GM23338 (cell line): ENCODE measurements around the gene KRTAP16-1. TPM values are rescaled to one million over a fixed set of nuclear protein-coding genes. Genes with fewer than 3 reads are reported as not detected.

Experiments used
- ATAC-seq: fragments of 200-7000 bp; cut with Tn5 transposase; 3 replicates; pipeline ENCODE4 v1.9.1; 2020
- DNase-seq: peaks from one replicate; pipeline ENCODE4 v3.0.0-alpha.2; 2015; ENCODE audit warnings: low spot score
- H2AFZ ChIP-seq: fragments of 200-600 bp; sonication (generic); 2 replicates; pipeline ENCODE4 v1.8.0; 2016; ENCODE audit warnings: antibody characterized with exemption, mild to moderate bottlenecking, moderate library complexity
- H3F3A ChIP-seq: fragments of 200-600 bp; sonication (generic); replicated peaks from 2 replicates; pipeline ENCODE4 v1.8.0; 2017; ENCODE audit warnings: antibody characterized with exemption, mixed run types, low read depth
- H3K27ac ChIP-seq: fragments of 200-600 bp; sonication (generic); 2 replicates; pipeline ENCODE4 v1.6.1; 2016; ENCODE audit warnings: low read depth
- H3K27me3 ChIP-seq: fragments of 200-600 bp; sonication (generic); 2 replicates; pipeline ENCODE4 v1.8.0; 2016; ENCODE audit warnings: mild to moderate bottlenecking, mixed run types, moderate library complexity; ENCODE audit not compliant: insufficient read depth
- H3K36me3 ChIP-seq: fragments of 200-600 bp; sonication (generic); 2 replicates; pipeline ENCODE4 v1.8.0; 2016; ENCODE audit warnings: mild to moderate bottlenecking; ENCODE audit not compliant: insufficient read depth
- H3K4me1 ChIP-seq: fragments of 200-600 bp; sonication (generic); 2 replicates; pipeline ENCODE4 v1.8.0; 2016; ENCODE audit warnings: mild to moderate bottlenecking, moderate library complexity; ENCODE audit not compliant: insufficient read depth
- H3K4me2 ChIP-seq: fragments of 200-600 bp; sonication (generic); 2 replicates; pipeline ENCODE4 v1.7.1; 2017; ENCODE audit warnings: mixed run types
- H3K4me3 ChIP-seq: fragments of 200-600 bp; sonication (generic); 2 replicates; pipeline ENCODE4 v1.6.1; 2016; ENCODE audit warnings: mixed run types
- H3K79me2 ChIP-seq: fragments of 200-600 bp; sonication (generic); replicated peaks from 2 replicates; pipeline ENCODE4 v1.8.0; 2017; ENCODE audit warnings: mild to moderate bottlenecking; ENCODE audit not compliant: insufficient read depth
- H3K9me2 ChIP-seq: fragments of 200-600 bp; sonication (generic); 2 replicates; pipeline ENCODE4 v1.8.0; 2017; ENCODE audit not compliant: insufficient read depth
- H4K20me1 ChIP-seq: fragments of 200-600 bp; sonication (generic); replicated peaks from 2 replicates; pipeline ENCODE4 v1.8.0; 2017; ENCODE audit warnings: mild to moderate bottlenecking; ENCODE audit not compliant: insufficient read depth
- H3K27ac Mint-ChIP-seq: 2 replicates; pipeline ENCODE4 v1.8.0; 2020; ENCODE audit warnings: inconsistent platforms, mild to moderate bottlenecking, moderate library complexity, mixed read lengths
- H3K27me3 Mint-ChIP-seq: 3 replicates; pipeline ENCODE4 v1.8.0; 2022; ENCODE audit warnings: low read depth, mild to moderate bottlenecking, moderate library complexity, mixed read lengths, inconsistent platforms; ENCODE audit not compliant: insufficient read depth, poor library complexity
- H3K36me3 Mint-ChIP-seq: 3 replicates; pipeline ENCODE4 v1.8.0; 2021; ENCODE audit warnings: low read depth, mild to moderate bottlenecking, inconsistent platforms, moderate library complexity, mixed read lengths
- H3K4me1 Mint-ChIP-seq: 3 replicates; pipeline ENCODE4 v1.8.0; 2020; ENCODE audit warnings: mild to moderate bottlenecking, inconsistent platforms, mixed read lengths
- H3K4me3 Mint-ChIP-seq: 3 replicates; pipeline ENCODE4 v1.8.0; 2021; ENCODE audit warnings: moderate library complexity, mild to moderate bottlenecking, inconsistent platforms, mixed read lengths
- H3K9me3 Mint-ChIP-seq: 3 replicates; pipeline ENCODE4 v1.8.0; 2020; ENCODE audit warnings: moderate library complexity, mild to moderate bottlenecking, inconsistent platforms, mixed read lengths
- CREB1 ChIP-seq: fragments of 250-450 bp; sonication (Bioruptor Pico); IDR thresholded peaks from 2 replicates; pipeline ENCODE4 v1.5.0; 2020; ENCODE audit warnings: low read depth, mild to moderate bottlenecking, moderate library complexity
- EZH2phosphoT487 ChIP-seq: fragments of 200-600 bp; sonication (generic); IDR thresholded peaks from one replicate; pipeline ENCODE4 v1.8.1; 2018; ENCODE audit warnings: antibody characterized with exemption; ENCODE audit not compliant: unreplicated experiment
- JUNB ChIP-seq: IDR thresholded peaks from one replicate; pipeline ENCODE4 v1.6.1; 2016; ENCODE audit warnings: antibody characterized with exemption; ENCODE audit not compliant: unreplicated experiment
- NANOG ChIP-seq: IDR thresholded peaks from 2 replicates; pipeline ENCODE4 v1.6.1; 2016; ENCODE audit warnings: antibody characterized with exemption, borderline replicate concordance
- POLR2AphosphoS5 ChIP-seq: IDR thresholded peaks from 2 replicates; pipeline ENCODE4 v1.6.1; 2016; ENCODE audit warnings: antibody characterized with exemption, low read depth
- STAT1 ChIP-seq: IDR thresholded peaks from one replicate; pipeline ENCODE4 v1.6.1; 2016; ENCODE audit warnings: antibody characterized with exemption; ENCODE audit not compliant: unreplicated experiment
- ZNF462 ChIP-seq: fragments of 250-450 bp; sonication (Bioruptor Pico); IDR thresholded peaks from 2 replicates; pipeline ENCODE4 v1.5.0; 2020; ENCODE audit warnings: mild to moderate bottlenecking, moderate library complexity
- polyA plus RNA-seq: library from polyadenylated mRNA; unstranded; fragments of >200 nt; fragmentation: Nextera tagmentation; extraction: Ambion mirVana; gene quantifications from 2 replicates; pipeline ENCODE4 v1.2.1, GENCODE V29; 2016
- total RNA-seq: library from RNA; depleted of rRNA; stranded (reverse); fragments of >200 nt; shearing (Covaris generic); gene quantifications from 2 replicates; pipeline ENCODE4 v1.2.3, GENCODE V29; 2014
- TF ChIP-seq, protein P1 (sequence below): IDR thresholded peaks from one replicate; pipeline ENCODE4 v1.6.1; 2018; ENCODE audit warnings: antibody characterized with exemption; ENCODE audit not compliant: unreplicated experiment

KRTAP16-1 gene
- total and polyA plus RNA-seq, 2 experiments from 2014 or later = not detected

- Histone ChIP-seq H2AFZ (no peak overlapping the region), H3K4me2 (no peak overlapping the region), H3K79me2 (no peaks in the 10 kb centered on the region), H3K9me2 (no peaks in the 10 kb centered on the region; the same call in 1 of the 2 replicates), H3K36me3 (no peaks in the 10 kb centered on the region), H3F3A (no peaks in the 10 kb centered on the region), H3K4me3 (no peak overlapping the region), H3K27ac (no peak overlapping the region), H4K20me1 (no peaks in the 10 kb centered on the region), H3K27me3 (no peaks in the 10 kb centered on the region), H3K4me1 (no peaks in the 10 kb centered on the region)
- H3K9me3 Mint-ChIP-seq = no peaks in the 10 kb centered on the region; the same call in 2 of the 3 replicates
- DNase-seq = no peak
- no peaks in the 10 kb centered on the region for H3K36me3 Mint-ChIP-seq
- no peak for ATAC-seq
- peaks cover 4% of the 10 kb centered on the region for H3K27me3 Mint-ChIP-seq
- H3K4me3 Mint-ChIP-seq = no peak overlapping the region
- H3K4me1 Mint-ChIP-seq = no peaks in the 10 kb centered on the region
- H3K27ac Mint-ChIP-seq = no peak overlapping the region
- TF ChIP-seq, protein P1, sequence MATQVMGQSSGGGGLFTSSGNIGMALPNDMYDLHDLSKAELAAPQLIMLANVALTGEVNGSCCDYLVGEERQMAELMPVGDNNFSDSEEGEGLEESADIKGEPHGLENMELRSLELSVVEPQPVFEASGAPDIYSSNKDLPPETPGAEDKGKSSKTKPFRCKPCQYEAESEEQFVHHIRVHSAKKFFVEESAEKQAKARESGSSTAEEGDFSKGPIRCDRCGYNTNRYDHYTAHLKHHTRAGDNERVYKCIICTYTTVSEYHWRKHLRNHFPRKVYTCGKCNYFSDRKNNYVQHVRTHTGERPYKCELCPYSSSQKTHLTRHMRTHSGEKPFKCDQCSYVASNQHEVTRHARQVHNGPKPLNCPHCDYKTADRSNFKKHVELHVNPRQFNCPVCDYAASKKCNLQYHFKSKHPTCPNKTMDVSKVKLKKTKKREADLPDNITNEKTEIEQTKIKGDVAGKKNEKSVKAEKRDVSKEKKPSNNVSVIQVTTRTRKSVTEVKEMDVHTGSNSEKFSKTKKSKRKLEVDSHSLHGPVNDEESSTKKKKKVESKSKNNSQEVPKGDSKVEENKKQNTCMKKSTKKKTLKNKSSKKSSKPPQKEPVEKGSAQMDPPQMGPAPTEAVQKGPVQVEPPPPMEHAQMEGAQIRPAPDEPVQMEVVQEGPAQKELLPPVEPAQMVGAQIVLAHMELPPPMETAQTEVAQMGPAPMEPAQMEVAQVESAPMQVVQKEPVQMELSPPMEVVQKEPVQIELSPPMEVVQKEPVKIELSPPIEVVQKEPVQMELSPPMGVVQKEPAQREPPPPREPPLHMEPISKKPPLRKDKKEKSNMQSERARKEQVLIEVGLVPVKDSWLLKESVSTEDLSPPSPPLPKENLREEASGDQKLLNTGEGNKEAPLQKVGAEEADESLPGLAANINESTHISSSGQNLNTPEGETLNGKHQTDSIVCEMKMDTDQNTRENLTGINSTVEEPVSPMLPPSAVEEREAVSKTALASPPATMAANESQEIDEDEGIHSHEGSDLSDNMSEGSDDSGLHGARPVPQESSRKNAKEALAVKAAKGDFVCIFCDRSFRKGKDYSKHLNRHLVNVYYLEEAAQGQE = no peak
- TF ChIP-seq JUNB (no peak), NANOG (no peak), POLR2AphosphoS5 (no peak), EZH2phosphoT487 (no peak), CREB1 (CRISPR knock-in tag) (no peak), STAT1 (no peak)
These were observed 44.5 kb downstream of the KRTAP16-1 start for GRCh38 chr17:41264599-41264998.

- Histone ChIP-seq H3F3A (no peaks in the 10 kb centered on the region), H2AFZ (no peak overlapping the region), H3K9me2 (peaks cover 3% of the 10 kb centered on the region), H3K36me3 (no peaks in the 10 kb centered on the region), H4K20me1 (no peaks in the 10 kb centered on the region), H3K4me2 (no peak overlapping the region), H3K27ac (no peak overlapping the region), H3K27me3 (no peaks in the 10 kb centered on the region), H3K79me2 (no peaks in the 10 kb centered on the region), H3K4me3 (no peak overlapping the region), H3K4me1 (no peaks in the 10 kb centered on the region)
- Mint-ChIP-seq H3K27ac (no peak overlapping the region), H3K4me1 (no peaks in the 10 kb centered on the region), H3K36me3 (no peaks in the 10 kb centered on the region), H3K4me3 (no peak overlapping the region), H3K27me3 (peaks cover 4% of the 10 kb centered on the region), H3K9me3 (no peaks in the 10 kb centered on the region; the same call in 2 of the 3 replicates)
- ATAC-seq = no peak
- DNase-seq = no peak
- TF ChIP-seq, protein P1 = no peak
- TF ChIP-seq ZNF462 = no peak
These were observed 45.9 kb downstream of the KRTAP16-1 start for GRCh38 chr17:41263212-41263611.
